ENCODE data around the gene CD8A.
A peak's percentile ranks its signal among the peaks of the same experiment; 100 is the strongest.

CD8A gene

DNA sequence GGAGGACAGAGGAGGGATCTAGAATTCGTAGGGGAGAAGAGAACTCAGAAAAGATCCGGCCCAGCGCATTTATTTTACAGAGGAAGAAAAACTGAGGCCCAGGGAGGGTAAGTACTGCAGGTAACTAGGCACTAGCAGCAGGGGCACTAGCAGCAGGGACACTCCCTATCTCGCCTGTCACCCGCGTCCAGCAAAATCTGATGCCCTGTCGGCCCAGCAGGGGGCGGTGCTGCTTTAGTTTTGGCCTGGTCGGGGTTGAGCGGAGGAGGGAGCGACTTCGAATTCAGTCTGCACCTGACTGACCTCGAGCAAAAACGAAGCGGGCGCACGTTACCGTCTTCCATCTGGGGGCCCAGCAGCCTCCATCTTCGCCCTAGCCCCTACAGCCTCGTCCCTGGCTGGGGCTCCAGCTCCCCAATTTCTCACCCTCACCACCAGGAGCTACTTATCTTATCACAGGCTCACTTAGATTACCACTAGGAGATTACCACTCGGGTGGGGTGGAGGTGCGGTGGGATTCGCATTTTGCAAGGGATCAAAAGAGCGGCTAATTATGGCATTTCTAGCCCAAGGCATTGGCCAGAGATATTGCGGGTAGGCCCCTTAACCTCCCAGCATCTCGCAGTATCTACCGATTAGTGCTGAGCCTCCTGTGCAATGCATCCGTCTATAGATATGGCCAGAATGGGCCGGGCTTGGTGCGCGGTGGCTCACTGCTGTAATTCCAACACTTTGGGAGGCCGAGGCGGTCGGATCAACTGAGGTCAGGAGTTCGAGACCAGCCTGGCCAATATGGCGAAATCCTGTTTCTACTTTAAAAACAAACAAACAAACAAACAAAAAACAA lies 17.8 kb upstream of the CD8A start:
- DNase-seq: peak; percentile 93

DNA sequence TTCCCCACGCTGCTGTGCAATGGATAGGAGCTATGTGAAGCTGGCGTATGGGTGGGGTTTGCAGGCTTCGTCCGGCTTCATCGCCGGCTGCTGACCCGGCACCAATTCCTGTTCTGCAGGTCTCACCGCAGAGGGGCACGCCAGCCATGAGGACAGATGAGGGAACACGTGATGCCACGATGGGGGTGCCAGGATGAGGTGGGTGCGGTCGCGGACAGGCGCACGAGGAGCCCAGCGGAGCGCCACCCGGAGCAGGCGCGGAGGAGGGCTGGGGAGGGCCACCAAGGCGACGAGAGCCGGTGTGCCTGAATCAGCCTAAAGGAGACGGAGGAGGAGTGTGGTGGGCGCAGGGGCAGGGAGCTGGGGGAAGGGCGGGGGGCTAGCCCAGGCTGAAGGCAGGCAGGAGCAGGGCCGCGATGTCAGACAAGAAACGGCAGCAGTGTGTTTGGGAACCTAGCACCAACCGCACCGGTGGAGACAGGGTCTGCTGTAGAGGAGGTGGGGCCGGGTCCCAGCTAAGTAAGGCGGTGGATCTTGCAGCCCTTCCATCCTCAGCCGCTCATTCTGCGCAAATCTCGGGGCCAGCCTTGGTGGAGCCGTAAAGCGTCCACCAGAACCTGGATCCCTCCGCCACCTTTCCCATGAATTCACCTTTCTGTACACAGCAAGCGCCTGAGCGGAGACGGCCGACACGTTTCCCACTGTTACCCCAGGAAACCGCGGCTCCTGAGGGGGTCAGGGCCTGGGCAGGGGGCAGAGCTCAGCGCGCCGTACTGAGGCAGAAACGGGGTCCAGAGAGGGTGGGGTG lies 17.0 kb upstream of the CD8A start:
- DNase-seq: peak; percentile 57

DNA sequence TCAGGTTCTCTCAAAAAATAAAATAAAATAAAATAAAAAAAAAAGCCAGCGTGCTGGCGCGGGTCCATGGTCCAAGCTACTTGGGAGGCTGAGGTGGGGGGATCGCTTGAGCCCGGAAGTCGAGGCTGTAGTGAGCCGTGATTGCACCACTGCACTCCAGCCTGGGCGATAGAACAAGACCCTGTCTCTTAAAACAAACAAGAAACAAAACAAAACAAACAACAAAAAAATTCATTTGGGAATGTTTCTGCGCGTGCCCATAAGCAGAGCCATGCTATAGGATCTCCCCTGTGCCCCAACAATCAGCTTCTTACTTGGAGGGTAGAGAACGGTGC lies 16.4 kb upstream of the CD8A start:
- DNase-seq: no peak

DNA sequence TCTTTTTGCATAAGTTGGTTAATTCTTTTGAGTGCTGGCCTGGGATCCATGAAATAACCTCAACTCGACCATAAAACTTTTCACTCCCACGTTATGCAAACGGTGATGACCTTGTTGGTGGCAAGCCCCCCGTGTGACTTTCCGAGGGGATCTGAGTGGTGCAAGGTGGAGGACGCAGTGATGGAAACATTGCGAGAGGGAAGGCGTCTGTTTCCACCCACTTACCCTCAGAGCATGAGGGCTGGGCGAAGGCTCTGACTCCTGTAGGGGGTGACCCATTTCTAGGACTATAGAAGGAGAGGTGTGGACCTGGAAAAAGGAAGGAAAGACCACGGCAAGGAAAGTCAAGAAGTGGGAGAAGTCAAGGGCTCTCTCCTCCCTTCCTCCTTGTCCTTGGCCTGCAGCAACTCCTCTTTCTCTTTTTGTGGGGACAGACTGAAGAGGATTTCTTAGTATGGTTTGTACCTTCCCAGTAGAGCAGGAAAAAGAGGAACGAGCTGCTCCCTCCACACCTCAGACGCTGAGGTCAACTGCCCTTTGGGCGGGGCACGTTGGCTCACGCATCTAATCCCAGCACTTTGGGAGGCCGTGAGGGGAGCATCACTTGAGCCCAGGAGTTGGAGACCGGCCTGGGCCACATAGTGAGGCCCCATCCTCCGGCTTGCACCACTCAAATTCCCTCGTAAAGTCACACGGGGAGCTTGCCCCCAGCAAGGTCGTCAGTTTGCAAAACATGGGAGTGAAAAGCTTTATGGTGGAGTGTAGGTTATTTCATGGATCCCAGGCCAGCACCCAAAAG lies 15.5 kb upstream of the CD8A start:
- DNase-seq: no peak

DNA sequence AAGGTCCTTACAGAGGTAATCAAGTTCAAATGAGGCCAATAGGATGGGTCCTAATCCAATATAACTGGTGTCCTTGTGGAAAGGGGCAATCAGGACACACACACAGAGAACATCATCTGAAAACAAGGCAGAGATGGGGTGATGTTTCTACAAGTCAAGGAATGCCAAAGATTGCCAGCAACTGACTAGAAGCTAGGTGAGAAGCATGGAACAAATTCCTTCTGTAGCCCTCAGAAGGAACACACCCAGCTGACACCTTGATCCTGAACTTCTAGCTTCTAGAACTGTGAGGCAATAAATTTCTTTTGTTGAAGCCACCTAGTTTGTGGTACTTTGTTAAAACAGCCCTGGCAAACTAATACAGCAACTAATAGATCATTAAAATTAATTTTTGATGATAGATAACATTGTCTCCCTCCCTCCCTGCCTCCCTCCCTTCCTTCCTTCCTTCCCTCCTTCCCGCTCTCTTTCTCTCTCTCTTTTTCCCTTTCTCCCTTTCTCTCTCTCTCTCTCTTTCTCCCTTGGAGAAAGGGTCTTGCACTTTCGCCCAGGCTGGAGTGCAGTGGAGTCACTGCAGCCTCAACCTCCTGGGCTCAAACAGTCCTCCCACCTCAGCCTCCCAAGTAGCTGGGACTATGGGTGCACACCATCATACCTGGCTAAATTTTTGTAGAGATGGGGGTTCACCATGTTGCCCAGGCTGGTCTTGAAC lies 10.3 kb upstream of the CD8A start:
- DNase-seq: no peak

DNA sequence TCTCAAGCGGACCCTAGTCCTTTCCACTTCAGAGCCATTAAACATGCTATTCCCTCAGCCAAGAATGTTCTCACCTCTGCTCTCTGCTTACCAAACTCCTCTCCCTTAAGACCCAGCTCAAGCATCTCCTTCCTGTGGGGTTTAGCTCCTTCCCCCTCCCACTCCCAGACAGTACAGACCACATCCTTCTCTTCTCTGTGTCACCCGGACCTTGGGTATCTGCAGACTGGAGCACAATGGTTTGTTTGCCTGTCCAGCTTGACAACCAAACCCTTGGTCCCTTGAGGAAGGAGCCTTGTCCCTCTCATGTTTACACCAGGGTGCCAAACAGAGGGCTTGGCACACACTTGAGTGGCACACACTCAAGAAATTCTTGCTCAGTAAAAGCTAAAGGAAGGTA lies 4.1 kb upstream of the CD8A start:
- DNase-seq: no peak

DNA sequence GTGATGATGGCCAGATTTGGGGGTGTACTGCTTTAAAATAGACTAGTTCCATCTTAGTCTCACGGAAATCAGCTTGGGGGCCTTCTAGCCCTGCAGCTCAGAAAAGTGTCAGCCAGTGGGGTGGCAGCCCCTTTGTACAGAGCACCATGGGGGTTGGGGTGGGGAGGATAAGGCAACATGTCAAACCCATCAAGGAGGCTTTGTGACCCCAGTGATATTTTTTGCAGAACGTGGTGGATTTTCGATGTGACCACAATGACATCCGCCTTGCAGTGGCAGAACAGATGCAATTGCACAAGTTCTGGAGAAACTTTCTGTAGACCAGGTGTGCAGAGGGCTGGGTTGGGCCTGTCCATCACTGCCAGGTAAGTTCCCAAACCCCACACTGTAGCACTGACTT lies 3.0 kb upstream of the CD8A start:
- no peak for DNase-seq

DNA sequence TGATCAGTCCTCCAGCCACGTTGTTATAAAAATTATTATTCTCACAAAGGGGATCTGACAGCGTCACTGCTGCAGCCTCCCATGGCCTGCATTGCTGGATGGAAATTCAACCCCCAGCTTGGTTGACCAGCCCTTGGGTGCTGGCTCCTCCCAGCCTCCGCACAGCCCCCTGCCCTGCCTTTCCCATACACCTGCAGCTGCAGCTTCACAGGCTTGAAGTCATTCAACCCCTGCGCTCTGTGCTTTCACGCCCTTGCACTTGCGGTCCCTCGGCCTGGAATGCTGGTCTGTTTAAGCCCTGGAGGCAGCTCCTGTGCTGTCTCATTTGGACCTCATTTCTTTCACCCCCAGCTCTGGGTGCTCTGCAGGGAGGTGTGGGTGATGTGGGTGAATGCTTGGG lies 860 bp upstream of the CD8A start:
- DNase-seq: no peak

DNA sequence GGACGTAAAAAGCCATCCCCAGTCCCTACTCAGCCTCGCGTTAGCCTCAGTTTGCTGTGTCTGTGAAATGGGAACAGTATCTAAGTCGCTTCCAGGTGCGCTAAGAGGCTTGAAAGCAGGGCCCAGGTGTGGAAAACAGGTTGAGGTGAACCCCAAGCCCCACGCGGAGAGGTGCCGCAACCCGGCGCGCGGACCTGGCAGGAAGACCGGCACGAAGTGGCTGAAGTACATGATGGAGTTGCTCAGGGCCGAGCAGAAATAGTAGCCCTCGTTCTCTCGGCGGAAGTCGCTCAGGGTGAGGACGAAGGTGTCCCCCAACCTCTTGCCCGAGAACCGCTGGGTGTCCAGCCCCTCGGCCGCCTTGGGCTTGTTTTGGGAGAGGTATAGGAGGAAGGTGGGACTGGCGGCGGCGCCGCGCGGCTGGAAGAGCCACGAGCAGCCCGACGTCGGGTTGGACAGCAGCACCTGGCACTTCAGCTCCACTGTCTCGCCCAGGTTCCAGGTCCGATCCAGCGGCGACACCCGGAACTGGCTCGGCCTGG lies 508 bp downstream of the CD8A start:
- no peak for DNase-seq

DNA sequence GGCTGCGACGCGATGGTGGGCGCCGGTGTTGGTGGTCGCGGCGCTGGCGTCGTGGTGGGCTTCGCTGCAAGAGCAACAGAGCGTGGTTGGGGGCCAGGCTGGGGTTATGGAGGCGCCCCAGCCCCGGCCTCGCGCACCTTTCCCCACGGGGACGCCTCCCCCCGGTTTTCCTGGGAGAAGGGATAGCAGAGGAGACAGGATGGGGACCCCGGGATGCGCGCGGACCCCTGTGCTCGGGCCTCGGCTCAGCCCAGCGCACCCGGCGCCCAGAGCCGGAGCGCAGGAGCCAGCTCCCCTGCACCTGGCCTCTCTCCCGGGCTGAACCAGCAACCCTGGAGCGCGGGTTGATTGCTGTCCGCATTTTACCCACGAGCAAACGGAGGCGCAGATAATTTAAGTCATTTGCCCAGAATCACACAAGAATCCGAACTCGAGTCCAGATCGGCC lies 1.0 kb downstream of the CD8A start:
- DNase-seq: no peak

DNA sequence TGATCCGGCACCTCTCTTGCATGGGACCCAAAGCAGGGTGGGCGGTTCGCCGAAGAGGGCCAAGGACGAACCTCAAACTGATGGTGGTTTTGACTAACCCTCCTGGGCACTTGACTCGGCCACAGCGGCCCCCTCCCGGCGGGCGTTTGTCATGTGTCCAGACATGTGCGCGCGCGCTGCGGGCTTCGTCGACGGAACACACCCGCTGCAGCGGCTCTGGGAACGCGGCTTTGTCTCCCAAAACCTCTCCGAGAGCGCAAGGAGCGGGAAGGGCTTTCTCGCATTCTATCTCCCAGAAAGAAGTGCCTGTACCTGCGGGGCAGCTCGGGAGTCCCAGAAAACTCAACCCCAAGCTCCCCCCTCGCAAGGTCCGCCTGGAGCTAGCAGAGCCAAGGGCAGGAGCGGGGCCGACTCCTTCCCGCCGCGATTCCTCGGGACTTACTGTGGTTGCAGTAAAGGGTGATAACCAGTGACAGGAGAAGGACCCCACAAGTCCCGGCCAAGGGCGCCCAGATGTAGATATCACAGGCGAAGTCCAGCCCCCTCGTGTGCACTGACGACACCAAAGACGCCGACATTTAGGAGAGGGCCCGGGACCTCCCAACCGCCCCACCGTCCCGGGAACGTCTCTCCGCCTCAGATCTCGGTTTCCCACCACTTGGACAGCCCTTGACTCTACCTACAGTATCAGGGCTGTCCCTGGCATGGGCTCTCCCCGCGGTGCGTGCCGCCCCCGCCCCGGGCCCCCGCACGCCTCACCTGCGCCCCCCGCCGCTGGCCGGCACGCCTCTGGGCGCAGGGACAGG lies 1.6 kb downstream of the CD8A start:
- no peak for DNase-seq

DNA sequence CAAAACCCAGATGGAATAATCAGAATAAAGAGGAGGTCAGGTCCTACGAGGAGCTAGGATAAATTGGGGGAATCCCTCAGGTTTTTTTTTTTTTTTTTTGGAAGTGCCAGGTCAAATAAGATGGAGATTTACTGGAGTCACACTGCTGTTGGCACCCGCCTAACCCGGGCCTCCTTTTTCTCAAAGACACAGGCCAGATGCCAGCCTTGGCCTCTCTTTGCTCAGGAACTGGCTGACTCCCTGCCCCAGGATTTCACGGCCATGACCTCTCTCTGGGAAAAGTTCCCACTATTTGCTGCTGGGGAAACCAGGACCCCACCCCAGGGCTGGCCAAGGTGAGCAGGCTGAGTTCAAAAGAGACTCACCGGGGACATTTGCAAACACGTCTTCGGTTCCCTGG lies 2.5 kb downstream of the CD8A start:
- no peak for DNase-seq

DNA sequence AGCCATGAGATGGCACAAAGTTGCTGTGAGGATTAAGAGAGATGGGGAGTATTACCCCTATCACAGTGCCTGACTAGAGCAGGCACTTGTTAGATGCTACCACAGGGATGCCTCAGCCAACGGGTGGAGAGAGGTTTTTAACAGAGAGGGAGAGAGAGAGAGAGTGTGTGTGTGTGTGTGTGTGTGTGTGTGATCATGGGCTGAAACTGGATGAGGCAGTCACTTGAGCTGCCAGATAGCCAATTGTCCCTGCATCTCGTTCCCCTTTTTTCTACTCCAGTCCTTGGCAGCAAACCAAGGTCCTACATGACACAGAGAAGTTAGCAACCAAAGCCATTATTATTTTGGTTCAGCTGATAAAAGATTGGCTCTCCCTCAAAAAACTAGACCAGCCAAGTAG lies 3.0 kb downstream of the CD8A start:
- DNase-seq: peak; percentile 14

DNA sequence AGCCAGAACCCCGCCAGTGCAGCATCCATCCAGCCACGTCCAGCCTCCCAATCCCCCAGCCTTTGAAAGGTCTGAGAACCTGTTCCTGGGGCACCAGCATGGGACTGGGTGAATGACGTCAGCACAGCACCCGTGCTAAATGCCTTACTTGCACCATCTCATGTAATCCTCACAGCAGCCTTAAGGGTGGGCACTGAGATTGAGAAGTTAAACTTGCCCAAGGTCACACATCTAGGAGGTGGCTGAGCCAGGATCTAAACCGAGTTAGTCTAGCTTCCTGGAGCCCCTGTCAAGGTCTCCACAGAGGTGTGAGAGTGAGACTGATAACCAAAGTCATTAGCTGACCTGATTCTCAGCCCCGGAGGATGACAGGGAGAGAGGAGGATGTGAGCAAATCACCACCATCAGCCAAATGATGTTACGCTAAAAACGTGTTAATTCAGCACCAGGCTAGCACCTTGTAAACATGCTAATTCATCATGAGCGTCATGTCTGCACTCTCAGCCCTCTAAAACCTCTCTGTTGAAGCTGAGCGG lies 4.6 kb downstream of the CD8A start:
- DNase-seq: peak; percentile 65

DNA sequence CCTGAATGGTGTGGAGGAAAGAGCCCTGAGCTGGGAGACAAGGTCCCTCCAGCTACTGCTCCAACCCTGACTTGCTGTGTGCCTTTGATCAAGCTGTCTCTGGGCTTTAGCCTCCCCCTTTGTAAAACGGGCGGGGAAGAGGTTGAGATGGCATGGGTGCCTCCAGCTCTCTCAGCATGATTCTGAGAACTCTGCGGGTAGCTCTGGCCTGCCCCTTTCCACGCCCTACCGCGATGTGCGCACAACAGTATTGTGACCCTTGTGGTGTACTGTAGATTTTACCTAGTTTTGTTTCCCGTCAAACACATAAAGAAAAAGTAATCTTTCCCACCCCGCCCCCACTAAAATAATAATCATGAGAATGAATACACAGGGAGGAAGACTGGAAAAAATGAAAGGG lies 5.3 kb downstream of the CD8A start:
- DNase-seq: peak; percentile 76

DNA sequence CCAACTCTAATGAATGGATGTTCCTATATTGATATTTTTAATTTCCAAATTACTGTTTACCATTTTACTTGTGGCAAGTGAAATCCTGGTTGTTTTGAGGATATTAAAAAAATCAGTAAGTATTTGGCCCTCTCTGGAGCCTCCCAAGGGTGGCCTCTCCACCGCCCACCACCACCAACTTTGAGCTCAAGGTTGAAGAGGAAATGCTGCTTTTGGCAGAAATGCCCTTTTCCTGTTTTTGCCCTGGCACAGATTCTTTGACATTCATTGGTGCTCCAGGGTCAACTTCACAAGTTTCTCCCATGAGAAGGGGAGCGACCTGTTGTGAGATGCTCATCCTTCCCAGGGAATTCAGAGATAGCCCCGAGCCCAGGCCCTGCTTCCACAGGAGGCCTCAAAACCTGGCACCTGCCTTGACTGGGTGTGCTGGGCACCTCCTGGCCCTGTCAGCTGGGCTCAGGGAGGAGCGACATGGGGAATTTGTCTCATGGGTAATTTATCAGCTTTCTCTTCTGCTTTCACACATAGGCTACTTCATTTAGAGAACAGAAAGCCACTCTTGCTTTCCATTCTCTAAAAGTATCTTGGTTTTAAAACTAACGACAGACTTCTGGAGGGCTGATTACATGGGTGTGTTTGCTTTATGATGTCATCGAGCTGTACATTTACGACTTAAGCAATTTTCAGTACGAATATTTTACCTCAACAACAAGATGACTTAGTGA lies 6.9 kb downstream of the CD8A start:
- DNase-seq: no peak

DNA sequence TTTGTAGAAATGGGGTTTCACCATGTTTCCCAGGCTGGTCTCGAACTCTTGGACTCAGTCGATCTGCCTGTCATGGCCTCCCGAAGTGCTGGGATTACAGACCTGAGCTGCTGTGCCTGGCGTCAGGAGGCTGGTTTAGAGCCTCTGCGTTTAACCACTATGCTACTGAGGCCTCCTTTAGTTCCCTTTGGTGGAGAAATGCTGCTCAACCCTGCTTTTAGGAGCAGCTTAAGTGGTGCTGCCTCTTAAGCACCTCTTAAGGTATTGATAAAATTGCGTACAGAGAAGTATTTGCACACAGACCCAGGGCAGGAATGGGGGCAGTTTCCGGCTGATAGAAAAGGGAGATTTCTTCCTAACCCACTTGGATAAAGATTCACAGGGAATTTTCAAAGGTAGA lies 8.0 kb downstream of the CD8A start:
- DNase-seq: no peak

DNA sequence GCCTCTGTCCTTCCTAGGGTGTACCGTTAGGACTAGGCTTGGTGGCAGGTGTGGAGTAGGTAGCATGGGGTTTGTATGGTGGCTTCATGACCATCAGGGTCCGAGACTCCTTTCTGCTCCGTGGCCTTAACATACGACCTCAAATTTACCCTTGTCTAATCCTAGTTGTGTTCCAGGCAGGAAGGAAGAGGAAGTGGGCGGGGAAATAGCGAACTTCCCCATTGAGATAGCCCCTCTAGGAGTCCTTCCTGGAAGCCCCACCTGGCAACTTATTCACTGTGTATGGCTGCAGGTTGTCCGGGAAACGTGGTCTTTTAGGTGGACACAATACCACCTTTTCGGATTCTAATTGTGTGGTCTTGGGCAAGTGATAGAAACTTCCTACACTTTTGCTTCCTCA lies 9.3 kb downstream of the CD8A start:
- no peak for DNase-seq

DNA sequence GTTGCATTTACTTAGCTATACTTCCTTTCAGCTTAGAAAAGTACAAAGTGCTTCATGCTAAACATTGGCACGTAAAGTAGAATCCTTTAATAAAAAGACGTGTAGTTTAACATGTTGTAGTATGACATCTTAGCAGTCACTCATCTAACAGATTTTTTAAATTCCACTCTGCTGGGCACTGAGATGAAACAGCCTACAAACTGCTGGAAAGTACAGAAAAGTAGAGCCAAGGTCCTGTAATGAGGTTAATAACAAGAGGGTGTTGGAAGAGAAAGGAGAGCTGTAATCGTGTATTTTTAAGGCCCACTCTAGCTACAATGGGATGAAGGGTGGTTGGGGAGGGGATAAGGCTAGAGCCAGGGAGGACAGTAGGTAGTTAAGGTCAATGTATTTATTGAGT lies 10.7 kb downstream of the CD8A start:
- DNase-seq: no peak

DNA sequence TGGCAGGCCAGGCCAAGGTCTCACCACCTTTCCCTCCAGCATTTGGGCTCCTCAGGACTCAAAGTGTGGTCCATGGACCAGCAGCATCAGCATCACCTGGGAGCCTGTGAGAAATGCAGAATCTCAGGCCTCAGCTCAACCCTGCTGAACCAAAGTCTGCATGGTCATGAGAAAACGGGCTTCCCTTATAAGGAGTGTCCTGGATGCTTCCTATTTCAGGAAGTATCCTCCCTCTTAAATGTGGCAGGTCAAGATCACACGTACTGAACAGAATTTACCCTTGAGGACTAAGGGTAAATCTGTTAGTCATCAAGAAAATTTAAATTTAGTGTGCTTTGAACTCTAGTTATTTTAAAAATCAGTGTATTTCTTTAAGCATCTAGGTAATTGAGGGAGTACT lies 11.8 kb downstream of the CD8A start:
- no peak for DNase-seq

DNA sequence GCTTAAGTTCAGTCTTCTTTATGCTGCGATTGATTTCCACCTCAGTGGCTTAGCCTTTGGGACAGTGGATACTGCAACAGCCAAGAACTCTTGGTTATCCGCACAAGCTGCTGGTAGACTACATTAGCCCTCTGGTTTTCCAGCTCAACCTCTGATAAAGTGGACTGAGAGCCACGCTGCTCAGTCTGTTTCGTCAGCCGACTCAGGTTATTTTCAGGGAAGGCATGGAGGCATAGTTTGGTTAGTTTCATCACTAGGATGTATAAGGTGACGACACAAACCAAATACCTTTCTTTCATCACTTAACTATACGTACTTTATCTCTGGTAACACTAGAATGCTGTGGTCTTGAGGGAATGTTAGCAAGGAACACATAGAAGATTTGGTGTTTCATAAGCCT lies 14.2 kb downstream of the CD8A start:
- no peak for DNase-seq
